ENCODE results near the gene AGBL4. TPM values are rescaled to one million over a fixed set of nuclear protein-coding genes. Genes with fewer than 3 reads are reported as not detected.
"Not testable (repeated sequence)": the region's sequence is repeated elsewhere in the genome, so short reads cannot be mapped to it uniquely, and the experiment has no call there.

Gene AGBL4
- total and polyA plus RNA-seq, 7 experiments from 2014 or later: 0.27 TPM; not detected in 6

- Mint-ChIP-seq H3K27me3 (peaks cover 8 to 20% (median 18%) of the 10 kb centered on the region in 5 donors), H3K4me1 (peaks cover 0 to 6% (median 4%) of the 10 kb centered on the region in 7 donors), H3K4me3 (no peak overlapping the region), H3K36me3 (peaks cover 0 to 5% (median 0%) of the 10 kb centered on the region in 5 donors), H3K27ac (no peak overlapping the region), H3K9me3 (peaks cover 0 to 13% (median 3%) of the 10 kb centered on the region in 11 donors)
- Histone ChIP-seq H3K4me3 (ENCODE audit: low read length) (no peak overlapping the region), H3K27me3 (ENCODE audit: control insufficient read depth in 2 of 2, insufficient read depth in 2 of 2, low read length in 2 of 2) (peaks cover 0 to 3% of the 10 kb centered on the region in 2 donors), H3K36me3 (ENCODE audit: control insufficient read depth in 2 of 3, insufficient read depth in 3 of 3, low read length in 3 of 3) (no peaks in the 10 kb centered on the region), H3K9me3 (ENCODE audit: control insufficient read depth in 2 of 3, low read length in 3 of 3) (no peaks in the 10 kb centered on the region), H3K4me1 (ENCODE audit: control insufficient read depth in 2 of 2, insufficient read depth in 2 of 2, low read length in 2 of 2) (no peaks in the 10 kb centered on the region), H3K27ac (ENCODE audit: low read depth, low read length) (no peak overlapping the region)
- no peak for ATAC-seq
- ChIA-PET POLR2A (no interaction called here), CTCF (no interaction called here)
- intact Hi-C loops (cut with micrococcal nuclease): no loop called here
- DNase-seq: no peak
Measured at GRCh38 chr1:50027794-50028193, 4.0 kb upstream of the AGBL4 start.

DNA sequence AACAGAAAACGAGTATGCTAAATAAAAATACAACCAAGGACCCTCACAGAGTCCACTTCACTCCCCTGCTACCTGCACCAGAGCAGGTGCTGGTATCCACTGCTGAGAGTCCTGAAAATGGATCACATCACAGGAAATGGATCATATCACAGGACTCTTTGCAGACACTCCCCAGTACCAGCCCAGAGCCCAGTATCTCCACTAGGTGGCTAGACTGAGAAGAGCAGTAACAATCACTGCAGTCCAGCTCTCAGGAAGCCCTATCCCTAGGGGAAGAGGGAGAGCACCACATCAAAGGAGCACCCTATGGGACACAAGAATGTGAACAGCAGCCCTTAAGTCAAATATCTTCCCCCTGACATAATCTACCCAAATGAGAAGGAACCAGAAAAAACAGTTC, 28.0 kb downstream of the AGBL4 start:
- H3K4me1 ChIP-seq (ENCODE audit: control insufficient read depth in 2 of 2, insufficient read depth in 2 of 2, low read length in 2 of 2): no peaks in the 10 kb centered on the region
- no peak overlapping the region for H3K27ac ChIP-seq (ENCODE audit: low read depth, low read length)
- H3K4me3 ChIP-seq (ENCODE audit: low read length): no peak overlapping the region
- ChIA-PET POLR2A (no interaction called here), CTCF (no interaction called here)
- H3K27ac Mint-ChIP-seq: no peak overlapping the region
- intact Hi-C loops (cut with micrococcal nuclease): no loop called here
- no peaks in the 10 kb centered on the region for H3K4me1 Mint-ChIP-seq
- H3K27me3 ChIP-seq (ENCODE audit: control insufficient read depth in 2 of 2, insufficient read depth in 2 of 2, low read length in 2 of 2): no peaks in the 10 kb centered on the region
- H3K4me3 Mint-ChIP-seq: no peak overlapping the region
- no peaks in the 10 kb centered on the region for H3K36me3 ChIP-seq (ENCODE audit: control insufficient read depth in 2 of 3, insufficient read depth in 3 of 3, low read length in 3 of 3)
- peaks cover 5 to 63% (median 19%) of the 10 kb centered on the region in 11 donors for H3K9me3 Mint-ChIP-seq
- H3K27me3 Mint-ChIP-seq: peaks cover 0 to 18% (median 0%) of the 10 kb centered on the region in 5 donors
- DNase-seq: no peak
- peaks cover 0 to 5% (median 0%) of the 10 kb centered on the region in 5 donors for H3K36me3 Mint-ChIP-seq
- H3K9me3 ChIP-seq (ENCODE audit: control insufficient read depth in 2 of 3, low read length in 3 of 3): peaks cover 0 to 6% (median 0%) of the 10 kb centered on the region in 3 experiments
- no peak for ATAC-seq

DNA sequence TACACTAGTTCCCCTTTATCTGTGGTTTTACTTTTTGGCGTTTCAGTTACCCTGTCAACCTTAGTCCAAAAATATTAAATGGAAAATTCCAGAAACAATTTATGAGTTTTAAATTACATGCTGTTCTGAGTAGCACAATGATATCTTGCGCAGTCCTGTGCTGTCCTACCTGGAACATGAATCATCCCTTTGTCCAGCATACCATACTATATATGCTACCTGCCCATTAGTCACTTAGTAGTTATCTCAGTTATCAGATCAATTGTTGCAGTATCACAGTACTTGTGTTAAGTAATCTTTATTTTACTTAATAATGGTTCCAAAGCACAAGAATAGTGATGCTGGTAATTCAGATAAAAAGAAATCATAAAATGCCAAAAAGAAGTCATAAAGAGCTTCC, 52.7 kb downstream of the AGBL4 start:
- no peak overlapping the region for H3K27ac Mint-ChIP-seq
- Histone ChIP-seq H3K27ac (ENCODE audit: low read depth, low read length) (no peak overlapping the region), H3K27me3 (ENCODE audit: control insufficient read depth in 2 of 2, insufficient read depth in 2 of 2, low read length in 2 of 2) (no peaks in the 10 kb centered on the region), H3K4me3 (ENCODE audit: low read length) (no peak overlapping the region), H3K9me3 (ENCODE audit: control insufficient read depth in 2 of 3, low read length in 3 of 3) (no peaks in the 10 kb centered on the region), H3K36me3 (ENCODE audit: control insufficient read depth in 2 of 3, insufficient read depth in 3 of 3, low read length in 3 of 3) (no peaks in the 10 kb centered on the region), H3K4me1 (ENCODE audit: control insufficient read depth in 2 of 2, insufficient read depth in 2 of 2, low read length in 2 of 2) (no peaks in the 10 kb centered on the region)
- POLR2A ChIA-PET: no interaction called here
- ATAC-seq (no peak), DNase-seq (no peak)
- peaks cover 0 to 5% (median 0%) of the 10 kb centered on the region in 5 donors for H3K27me3 Mint-ChIP-seq
- CTCF ChIA-PET: interaction anchor here (0.6 kb wide), 1 partner anchor 271 kb away, joined by 3 read pairs; no protein-coding TSS in a partner anchor
- no peak overlapping the region for H3K4me3 Mint-ChIP-seq
- peaks cover 0 to 13% (median 3%) of the 10 kb centered on the region in 11 donors for H3K9me3 Mint-ChIP-seq
- no peaks in the 10 kb centered on the region for H3K4me1 Mint-ChIP-seq
- no peaks in the 10 kb centered on the region for H3K36me3 Mint-ChIP-seq
- intact Hi-C loops (cut with micrococcal nuclease): no loop called here

DNA sequence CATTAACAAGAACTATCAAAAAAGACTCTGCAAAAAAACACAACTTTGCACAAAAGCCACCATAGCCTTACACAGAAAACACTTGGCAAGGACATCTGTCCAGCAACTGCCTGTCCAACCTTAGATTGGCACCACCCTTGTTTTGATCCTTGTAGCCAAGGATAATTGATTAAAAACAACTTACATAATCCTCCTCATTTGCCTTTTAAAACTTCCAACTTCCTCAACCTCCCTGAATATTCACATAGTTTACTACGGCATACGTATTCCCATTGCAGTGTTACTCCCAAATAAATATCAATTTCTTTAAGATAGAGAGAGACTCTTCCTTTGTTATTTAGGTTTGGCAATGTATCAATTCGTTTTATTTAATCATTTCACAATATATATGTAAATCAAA, 72.4 kb downstream of the AGBL4 start:
- Histone ChIP-seq H3K4me3 (ENCODE audit: low read length) (no peak overlapping the region), H3K9me3 (ENCODE audit: control insufficient read depth in 2 of 3, low read length in 3 of 3) (no peaks in the 10 kb centered on the region), H3K36me3 (ENCODE audit: control insufficient read depth in 2 of 3, insufficient read depth in 3 of 3, low read length in 3 of 3) (no peaks in the 10 kb centered on the region), H3K27me3 (ENCODE audit: control insufficient read depth in 2 of 2, insufficient read depth in 2 of 2, low read length in 2 of 2) (no peaks in the 10 kb centered on the region), H3K4me1 (ENCODE audit: control insufficient read depth in 2 of 2, insufficient read depth in 2 of 2, low read length in 2 of 2) (no peaks in the 10 kb centered on the region), H3K27ac (ENCODE audit: low read depth, low read length) (no peak overlapping the region)
- intact Hi-C loops (cut with micrococcal nuclease): no loop called here
- Mint-ChIP-seq H3K27ac (no peak overlapping the region), H3K36me3 (no peaks in the 10 kb centered on the region), H3K9me3 (peaks cover 0 to 7% (median 0%) of the 10 kb centered on the region in 11 donors), H3K4me1 (no peaks in the 10 kb centered on the region), H3K27me3 (no peaks in the 10 kb centered on the region), H3K4me3 (no peak overlapping the region)
- ChIA-PET CTCF (no interaction called here), POLR2A (no interaction called here)
- DNase-seq (no peak), ATAC-seq (no peak)

DNA sequence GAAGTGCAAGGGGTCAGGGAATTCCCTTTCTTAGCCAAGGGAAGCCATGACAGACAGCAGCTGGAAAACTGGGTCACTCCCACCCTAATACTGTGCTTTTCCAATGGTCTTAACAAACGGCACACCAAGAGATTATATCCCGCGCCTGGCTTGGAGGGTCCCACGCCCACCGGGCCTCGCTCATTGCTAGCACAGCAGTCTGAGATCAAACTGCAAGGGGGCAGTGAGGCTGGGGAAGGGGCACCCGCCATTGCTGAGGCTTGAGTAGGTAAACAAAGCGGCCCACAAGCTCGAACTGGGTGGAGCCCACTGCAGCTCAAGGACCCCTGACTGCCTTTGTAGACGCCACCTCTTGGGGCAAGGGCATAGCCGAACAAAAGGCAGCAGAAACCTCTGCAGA, 108.5 kb downstream of the AGBL4 start:
- H3K27me3 Mint-ChIP-seq; H3K4me3 ChIP-seq (ENCODE audit: low read length); H3K4me3 Mint-ChIP-seq; H3K4me1 ChIP-seq (ENCODE audit: control insufficient read depth in 2 of 2, insufficient read depth in 2 of 2, low read length in 2 of 2); H3K27ac ChIP-seq (ENCODE audit: low read depth, low read length); CTCF ChIA-PET; H3K9me3 ChIP-seq (ENCODE audit: control insufficient read depth in 2 of 3, low read length in 3 of 3); H3K36me3 Mint-ChIP-seq; H3K27me3 ChIP-seq (ENCODE audit: control insufficient read depth in 2 of 2, insufficient read depth in 2 of 2, low read length in 2 of 2); DNase-seq; H3K4me1 Mint-ChIP-seq; H3K27ac Mint-ChIP-seq; H3K36me3 ChIP-seq (ENCODE audit: control insufficient read depth in 2 of 3, insufficient read depth in 3 of 3, low read length in 3 of 3); ATAC-seq; POLR2A ChIA-PET; intact Hi-C loops (cut with micrococcal nuclease): not testable (repeated sequence)
- peaks cover 0 to 26% (median 12%) of the 10 kb centered on the region in 11 donors for H3K9me3 Mint-ChIP-seq

- Histone ChIP-seq H3K36me3 (ENCODE audit: control insufficient read depth in 2 of 3, insufficient read depth in 3 of 3, low read length in 3 of 3) (no peaks in the 10 kb centered on the region), H3K27ac (ENCODE audit: low read depth, low read length) (no peak overlapping the region), H3K4me1 (ENCODE audit: control insufficient read depth in 2 of 2, insufficient read depth in 2 of 2, low read length in 2 of 2) (no peaks in the 10 kb centered on the region), H3K27me3 (ENCODE audit: control insufficient read depth in 2 of 2, insufficient read depth in 2 of 2, low read length in 2 of 2) (no peaks in the 10 kb centered on the region), H3K4me3 (ENCODE audit: low read length) (no peak overlapping the region), H3K9me3 (ENCODE audit: control insufficient read depth in 2 of 3, low read length in 3 of 3) (no peaks in the 10 kb centered on the region)
- no peak for ATAC-seq
- H3K27ac Mint-ChIP-seq: no peak overlapping the region
- ChIA-PET CTCF (no interaction called here), POLR2A (no interaction called here)
- intact Hi-C loops (cut with micrococcal nuclease): no loop called here
- DNase-seq: no peak
- H3K27me3 Mint-ChIP-seq: no peaks in the 10 kb centered on the region
- no peaks in the 10 kb centered on the region for H3K4me1 Mint-ChIP-seq
- no peak overlapping the region for H3K4me3 Mint-ChIP-seq
- H3K9me3 Mint-ChIP-seq: peaks cover 0 to 14% (median 0%) of the 10 kb centered on the region in 11 donors
- H3K36me3 Mint-ChIP-seq: no peaks in the 10 kb centered on the region
Measured at GRCh38 chr1:49906365-49906764, 117.4 kb downstream of the AGBL4 start.

DNA sequence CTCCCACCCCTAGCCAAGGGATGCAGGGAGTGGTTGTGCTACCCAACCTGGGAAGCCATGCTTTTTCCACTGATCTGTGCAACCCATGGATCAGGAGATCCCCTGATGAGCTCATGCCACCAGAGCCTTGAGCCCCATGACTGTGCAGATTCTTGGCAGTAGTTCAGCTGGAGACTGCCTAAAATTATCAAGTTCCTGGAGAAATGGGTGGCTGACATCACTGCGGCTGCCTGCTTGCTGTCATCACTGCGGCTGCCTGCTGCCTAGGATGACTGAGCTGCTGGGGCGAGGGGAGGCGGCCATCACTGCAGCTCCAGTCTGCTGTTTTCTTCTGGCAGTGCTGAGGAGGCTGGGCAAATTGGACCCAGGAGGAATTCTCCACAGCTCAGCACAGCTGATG, 159.2 kb downstream of the AGBL4 start:
- H3K9me3 ChIP-seq (ENCODE audit: control insufficient read depth in 2 of 3, low read length in 3 of 3): no peaks in the 10 kb centered on the region
- no peak overlapping the region for H3K4me3 ChIP-seq (ENCODE audit: low read length)
- H3K27ac Mint-ChIP-seq: no peak overlapping the region
- H3K9me3 Mint-ChIP-seq: peaks cover 5 to 37% (median 13%) of the 10 kb centered on the region in 11 donors
- intact Hi-C loops (cut with micrococcal nuclease): no loop called here
- no peaks in the 10 kb centered on the region for H3K36me3 Mint-ChIP-seq
- no peak overlapping the region for H3K4me3 Mint-ChIP-seq
- no peaks in the 10 kb centered on the region for H3K36me3 ChIP-seq (ENCODE audit: control insufficient read depth in 2 of 3, insufficient read depth in 3 of 3, low read length in 3 of 3)
- H3K27ac ChIP-seq (ENCODE audit: low read depth, low read length): no peak overlapping the region
- POLR2A ChIA-PET: no interaction called here
- DNase-seq (no peak), ATAC-seq (no peak)
- no peaks in the 10 kb centered on the region for H3K4me1 ChIP-seq (ENCODE audit: control insufficient read depth in 2 of 2, insufficient read depth in 2 of 2, low read length in 2 of 2)
- CTCF ChIA-PET: no interaction called here
- no peaks in the 10 kb centered on the region for H3K27me3 Mint-ChIP-seq
- H3K27me3 ChIP-seq (ENCODE audit: control insufficient read depth in 2 of 2, insufficient read depth in 2 of 2, low read length in 2 of 2): no peaks in the 10 kb centered on the region
- no peaks in the 10 kb centered on the region for H3K4me1 Mint-ChIP-seq

Measured in naive thymus-derived CD4-positive, alpha-beta T cell (primary cell).